Naive thymus-derived CD4-positive, alpha-beta T cell (primary cell): ENCODE measurements around the gene FBXO46. TPM values are rescaled to one million over a fixed set of nuclear protein-coding genes. Genes with fewer than 3 reads are reported as not detected.

Experiments used
- ATAC-seq: fragments of 150-1000 bp; cut with Tn5 transposase; 2 replicates; pipeline ENCODE4 v1.10.0; 2021; ENCODE audit warnings: mild to moderate bottlenecking, moderate library complexity
- CTCF ChIA-PET: fragments of 350-600 bp; sonication (Branson Sonifier 250); formaldehyde crosslinking; loops from one replicate; lab custom pipeline; 2021; ENCODE audit warnings: antibody characterized with exemption; lab: Charles Lee
- POLR2A ChIA-PET: fragments of 350-600 bp; sonication (Branson Sonifier 250); formaldehyde crosslinking; loops from one replicate; lab custom pipeline; 2021; ENCODE audit warnings: antibody characterized with exemption, inconsistent platforms; lab: Charles Lee
- DNase-seq, 9 donors: peaks; one replicate each; pipeline versions ENCODE4 v3.0.0 to v3.0.0-alpha.2; 2020 to 2022; ENCODE audit warnings: mixed read lengths in 1 of 9
- H3K27ac ChIP-seq: one replicate; pipeline ENCODE4 v1.7.0; 2013; ENCODE audit warnings: mild to moderate bottlenecking, low read depth, low read length, moderate library complexity
- H3K27me3 ChIP-seq, 2 donors: one replicate each; pipeline ENCODE4 v1.7.0; 2013; ENCODE audit warnings: low read length in 2 of 2, mild to moderate bottlenecking in 2 of 2, moderate library complexity in 2 of 2; ENCODE audit not compliant: control insufficient read depth in 2 of 2, insufficient read depth in 2 of 2
- H3K36me3 ChIP-seq, 3 experiments: 1 replicate in 2 of 3; 2 replicates in 1 of 3; pipeline ENCODE4 v1.7.0; 2013; ENCODE audit warnings: low read length in 3 of 3, mild to moderate bottlenecking in 3 of 3, moderate library complexity in 1 of 3; ENCODE audit not compliant: insufficient read depth in 3 of 3, control insufficient read depth in 2 of 3
- H3K4me1 ChIP-seq, 2 donors: one replicate each; pipeline ENCODE4 v1.7.0; 2013; ENCODE audit warnings: low read length in 2 of 2, mild to moderate bottlenecking in 2 of 2, moderate library complexity in 1 of 2; ENCODE audit not compliant: control insufficient read depth in 2 of 2, insufficient read depth in 2 of 2
- H3K4me3 ChIP-seq: 2 replicates; pipeline ENCODE4 v1.7.0; 2013; ENCODE audit warnings: mild to moderate bottlenecking, low read length
- H3K9me3 ChIP-seq, 3 experiments: 1 replicate in 2 of 3; 2 replicates in 1 of 3; pipeline ENCODE4 v1.7.0; 2013; ENCODE audit warnings: low read length in 3 of 3; ENCODE audit not compliant: control insufficient read depth in 2 of 3
- H3K27ac Mint-ChIP-seq, 9 donors: one replicate each; pipeline ENCODE4 v1.8.0; 2020 to 2022; ENCODE audit warnings: mixed read lengths in 9 of 9, mild to moderate bottlenecking in 8 of 9, moderate library complexity in 5 of 9, inconsistent platforms in 2 of 9
- H3K27me3 Mint-ChIP-seq, 5 donors: one replicate each; pipeline ENCODE4 v1.8.0; 2021 to 2022; ENCODE audit warnings: mixed read lengths in 5 of 5, mild to moderate bottlenecking in 1 of 5
- H3K36me3 Mint-ChIP-seq, 5 donors: one replicate each; pipeline ENCODE4 v1.8.0; 2020 to 2022; ENCODE audit warnings: mixed read lengths in 5 of 5, mild to moderate bottlenecking in 3 of 5, inconsistent platforms in 1 of 5
- H3K4me1 Mint-ChIP-seq, 7 donors: one replicate each; pipeline ENCODE4 v1.8.0; 2020 to 2022; ENCODE audit warnings: mixed read lengths in 7 of 7, mild to moderate bottlenecking in 3 of 7, inconsistent platforms in 1 of 7
- H3K4me3 Mint-ChIP-seq, 10 donors: one replicate each; pipeline ENCODE4 v1.8.0; 2020 to 2022; ENCODE audit warnings: mild to moderate bottlenecking in 10 of 10, mixed read lengths in 10 of 10, moderate library complexity in 6 of 10, inconsistent platforms in 2 of 10
- H3K9me3 Mint-ChIP-seq, 11 donors: one replicate each; pipeline ENCODE4 v1.8.0; 2020 to 2022; ENCODE audit warnings: mixed read lengths in 11 of 11, mild to moderate bottlenecking in 4 of 11, inconsistent platforms in 1 of 11, moderate library complexity in 1 of 11
- intact Hi-C, 2 donors: fragments of 100-400 bp; cut with micrococcal nuclease; formaldehyde crosslinking; loops; one replicate each; pipeline ENCODE4 v1.15.1; 2023
- polyA plus RNA-seq, 2 donors: library from polyadenylated mRNA; unstranded; fragments of 300-500 nt; fragmentation: Illumina TruSeq; gene quantifications; one replicate each; pipeline ENCODE4 v1.2.3, GENCODE V29; 2021
- total RNA-seq, 6 experiments: library from RNA in 5 of 6; stranded (reverse) in 5 of 6; gene quantifications; 1 replicate in 5 of 6; 2 replicates in 1 of 6; pipeline ENCODE4 v1.2.3 and lab custom pipeline; 2021 to 2026

The FBXO46 gene
- total and polyA plus RNA-seq, 7 experiments from 2014 or later = 11.1 to 52.9 (median 29.3) TPM

- peak overlapping the region in 3 of 9 donors; percentile 40 to 81 (median 75) for H3K27ac Mint-ChIP-seq
- intact Hi-C loops = loop anchor here in 1 of 2 donors (1.0 kb wide), 2 partner anchors 8 to 15 kb away; partner anchors contain the start of gene QPCTL
Observed at GRCh38 chr19:45676851-45677263, 53.8 kb downstream of the FBXO46 start.

GRCh38 chr19:45674946-45675345, 55.8 kb downstream of the FBXO46 start:
- H3K4me1 ChIP-seq = peaks cover 4 to 16% of the 10 kb centered on the region in 2 donors
- Mint-ChIP-seq H3K4me1 (peaks cover 8 to 37% (median 27%) of the 10 kb centered on the region in 7 donors), H3K9me3 (no peaks in the 10 kb centered on the region), H3K4me3 (peak overlapping the region in 2 of 10 donors; percentile 38 to 63), H3K36me3 (peaks cover 0 to 8% (median 0%) of the 10 kb centered on the region in 5 donors), H3K27me3 (peaks cover 0 to 18% (median 15%) of the 10 kb centered on the region in 5 donors), H3K27ac (no peak overlapping the region)
- H3K27me3 ChIP-seq = no peaks in the 10 kb centered on the region
- no peaks in the 10 kb centered on the region for H3K36me3 ChIP-seq
- intact Hi-C loops = no loop called here
- no peak overlapping the region for H3K4me3 ChIP-seq
- POLR2A ChIA-PET = no interaction called here
- H3K27ac ChIP-seq = no peak overlapping the region
- DNase-seq (no peak), ATAC-seq (no peak)
- H3K9me3 ChIP-seq = no peaks in the 10 kb centered on the region
- CTCF ChIA-PET = interaction anchor here (0.7 kb wide), 1 partner anchor 14 kb away, joined by 5 read pairs; no protein-coding TSS in a partner anchor

More at GRCh38 chr19:45676851-45677263, 53.8 kb downstream of the FBXO46 start:
- POLR2A ChIA-PET = interaction anchor here (0.5 to 2.0 kb wide), 5 partner anchors 15 to 162 kb away, joined by 3 to 18 read pairs (median 4); partner anchors contain the start of genes QPCTL and SNRPD2
- Mint-ChIP-seq H3K27me3 (peaks cover 0 to 7% (median 4%) of the 10 kb centered on the region in 5 donors), H3K36me3 (peaks cover 0 to 4% (median 0%) of the 10 kb centered on the region in 5 donors), H3K4me3 (peak overlapping the region; percentile 61 to 93 (median 80)), H3K4me1 (peaks cover 3 to 23% (median 21%) of the 10 kb centered on the region in 7 donors), H3K9me3 (no peaks in the 10 kb centered on the region)
- CTCF ChIA-PET = interaction anchor here (0.9 to 2.7 kb wide), 5 partner anchors 9 to 54 kb away, joined by 3 to 13 read pairs (median 4); partner anchors contain the start of genes FBXO46, QPCTL and SNRPD2
- Histone ChIP-seq H3K4me3 (peak overlapping the region; percentile 64), H3K9me3 (no peaks in the 10 kb centered on the region), H3K27me3 (no peaks in the 10 kb centered on the region), H3K4me1 (peaks cover 11 to 13% of the 10 kb centered on the region in 2 donors), H3K36me3 (no peaks in the 10 kb centered on the region), H3K27ac (peak overlapping the region; percentile 58)
- ATAC-seq (peak; percentile 42), DNase-seq (peak in 7 of 9 donors; percentile 33 to 68 (median 55))

DNA sequence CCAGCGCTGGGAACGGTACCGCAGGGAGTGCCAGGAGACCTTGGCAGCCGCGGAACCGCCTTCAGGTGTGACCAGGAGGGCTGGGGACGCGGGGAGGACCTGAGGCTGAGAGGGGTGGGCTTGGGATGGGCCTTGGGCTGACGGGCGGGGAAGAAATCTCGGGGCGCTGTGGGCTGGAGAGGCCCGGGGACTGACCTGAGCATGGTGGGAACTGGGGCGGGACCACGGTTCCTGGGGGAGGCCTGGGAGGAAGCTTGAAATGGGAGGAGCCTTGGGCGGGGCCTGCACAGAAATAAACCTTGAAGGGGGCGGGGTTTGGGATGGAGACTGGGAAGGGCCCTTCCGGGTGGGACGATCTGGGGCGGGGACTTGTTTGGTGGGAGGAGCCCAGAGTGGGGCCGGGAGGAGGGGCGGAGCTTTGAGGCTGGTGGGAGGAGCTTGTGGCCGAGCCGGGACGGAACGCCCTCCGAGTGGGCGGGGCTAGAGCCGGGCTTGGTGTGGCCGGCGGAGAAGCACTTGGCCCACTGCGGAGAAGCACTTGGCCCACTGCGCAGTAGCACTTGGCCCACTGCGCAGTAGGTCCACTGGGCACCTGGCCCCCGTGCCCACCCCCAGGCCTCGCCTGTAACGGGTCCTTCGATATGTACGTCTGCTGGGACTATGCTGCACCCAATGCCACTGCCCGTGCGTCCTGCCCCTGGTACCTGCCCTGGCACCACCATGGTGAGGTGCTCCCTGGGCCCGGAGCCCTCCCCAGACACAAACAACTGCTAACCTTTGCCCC, 59.8 kb downstream of the FBXO46 start:
- Mint-ChIP-seq H3K27ac (peak overlapping the region in 1 of 9 donors; percentile 13), H3K9me3 (no peaks in the 10 kb centered on the region), H3K4me3 (peak overlapping the region in 8 of 10 donors; percentile 39 to 96 (median 74)), H3K36me3 (peaks cover 0 to 8% (median 0%) of the 10 kb centered on the region in 5 donors), H3K4me1 (peaks cover 30 to 39% (median 32%) of the 10 kb centered on the region in 7 donors), H3K27me3 (peaks cover 0 to 22% (median 17%) of the 10 kb centered on the region in 5 donors)
- ChIA-PET POLR2A (interaction anchor here (0.6 to 5.7 kb wide), 4 partner anchors 9 to 32 kb away, joined by 3 to 18 read pairs (median 3); partner anchors contain the start of gene SNRPD2), CTCF (interaction anchor here (0.7 to 0.8 kb wide), 2 partner anchors 11 to 13 kb away, joined by 3 read pairs; no protein-coding TSS in a partner anchor)
- H3K36me3 ChIP-seq = no peaks in the 10 kb centered on the region
- DNase-seq = peak in 4 of 9 donors; percentile 14 to 87 (median 31)
- H3K9me3 ChIP-seq = no peaks in the 10 kb centered on the region
- no peaks in the 10 kb centered on the region for H3K27me3 ChIP-seq
- H3K4me1 ChIP-seq = peaks cover 15 to 25% of the 10 kb centered on the region in 2 donors
- intact Hi-C loops = loop anchor here in 1 of 2 donors (1.0 kb wide), 1 partner anchor 10 kb away; no protein-coding TSS in a partner anchor
- H3K27ac ChIP-seq = no peak overlapping the region
- peak; percentile 58 for ATAC-seq
- no peak overlapping the region for H3K4me3 ChIP-seq

- ChIA-PET POLR2A (interaction anchor here (1.3 to 5.7 kb wide), 3 partner anchors 11 to 26 kb away, joined by 3 to 18 read pairs (median 5); no protein-coding TSS in a partner anchor), CTCF (interaction anchor here (0.5 kb wide), 1 partner anchor 68 kb away, joined by 4 read pairs; no protein-coding TSS in a partner anchor)
- Mint-ChIP-seq H3K4me3 (peak overlapping the region; percentile 83 to 96 (median 90)), H3K27ac (peak overlapping the region; percentile 25 to 87 (median 68)), H3K36me3 (peaks cover 0 to 8% (median 0%) of the 10 kb centered on the region in 5 donors), H3K27me3 (peaks cover 0 to 26% (median 17%) of the 10 kb centered on the region in 5 donors), H3K4me1 (peaks cover 30 to 44% (median 36%) of the 10 kb centered on the region in 7 donors), H3K9me3 (no peaks in the 10 kb centered on the region)
- Histone ChIP-seq H3K27me3 (no peaks in the 10 kb centered on the region), H3K9me3 (no peaks in the 10 kb centered on the region), H3K27ac (peak overlapping the region; percentile 58), H3K4me3 (peak overlapping the region; percentile 84), H3K36me3 (no peaks in the 10 kb centered on the region), H3K4me1 (peaks cover 15 to 25% of the 10 kb centered on the region in 2 donors)
- DNase-seq (peak in 6 of 9 donors; percentile 22 to 59 (median 34)), ATAC-seq (peak; percentile 21)
- intact Hi-C loops = loop anchor here (1.0 to 2.0 kb wide), 3 partner anchors 13 to 24 kb away; partner anchors contain the start of gene QPCTL (in 1 of the 2)
Observed at GRCh38 chr19:45668342-45668871, 62.3 kb downstream of the FBXO46 start.

DNA sequence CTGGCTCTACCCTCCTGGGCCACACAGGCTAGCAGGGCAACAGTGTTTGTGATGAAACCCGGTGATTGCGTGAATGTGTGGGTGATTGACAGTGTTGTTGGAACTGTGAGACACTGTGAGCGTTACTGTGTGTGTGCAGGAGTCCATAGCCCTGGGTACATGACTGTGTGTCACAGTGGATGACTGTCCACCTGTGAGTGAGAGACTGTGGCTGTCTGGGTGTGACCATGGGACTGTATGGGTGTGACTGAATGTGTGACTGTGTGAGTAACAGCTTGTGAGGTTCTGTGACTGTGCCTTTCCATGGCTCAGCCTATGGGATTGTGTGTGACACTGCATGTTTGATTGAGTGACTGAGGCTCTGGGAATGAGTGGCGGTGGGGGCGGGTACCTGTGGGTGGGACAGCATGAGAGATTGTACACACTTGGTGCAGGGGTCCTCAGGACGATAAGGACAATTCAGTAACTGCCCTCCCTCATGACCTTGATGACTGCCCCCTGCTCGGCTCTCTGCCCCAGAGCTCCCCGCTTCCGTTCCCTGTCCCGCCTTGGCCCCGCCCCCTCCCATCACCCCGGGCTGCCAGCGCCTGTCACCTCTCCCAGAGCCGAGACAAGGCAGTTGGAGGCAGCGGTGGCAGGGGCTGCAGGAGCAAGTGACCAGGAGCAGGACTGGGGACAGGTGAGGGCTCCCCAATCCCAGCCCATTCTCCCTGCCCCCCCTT, 62.9 kb downstream of the FBXO46 start, which contains the start of gene GIPR:
GIPR (plus strand) TSS at position 602 of the 722 bp plus-strand sequence. CDS start 1,300 bp downstream, outside the sequence.
- Histone ChIP-seq H3K4me3 (peak within 1 kb of the TSS; percentile 84), H3K27ac (peak within 1 kb of the TSS; percentile 58), H3K4me1 (peaks cover 15 to 25% of the 10 kb centered on the region in 2 donors), H3K27me3 (no peaks in the 10 kb centered on the region), H3K36me3 (no peaks in the 10 kb centered on the region), H3K9me3 (no peaks in the 10 kb centered on the region)
- Mint-ChIP-seq H3K27me3 (peaks cover 0 to 26% (median 16%) of the 10 kb centered on the region in 5 donors), H3K9me3 (no peaks in the 10 kb centered on the region), H3K4me3 (peak within 1 kb of the TSS; percentile 83 to 96 (median 90)), H3K4me1 (peaks cover 30 to 44% (median 36%) of the 10 kb centered on the region in 7 donors), H3K27ac (peak within 1 kb of the TSS; percentile 25 to 87 (median 68)), H3K36me3 (peaks cover 0 to 6% (median 0%) of the 10 kb centered on the region in 5 donors)
- ChIA-PET POLR2A (interaction anchor here (0.5 to 5.7 kb wide), 4 partner anchors 12 to 1262 kb away, joined by 3 to 18 read pairs (median 4); no protein-coding TSS in a partner anchor), CTCF (interaction anchor here (0.5 kb wide), 1 partner anchor 69 kb away, joined by 4 read pairs; no protein-coding TSS in a partner anchor)
- intact Hi-C loops = loop anchor here (1.0 to 2.0 kb wide), 3 partner anchors 14 to 25 kb away; partner anchors contain the start of gene QPCTL (in 1 of the 2)
- peak in 3 of 9 donors; percentile 33 to 64 (median 47) for DNase-seq
- ATAC-seq = peak; percentile 72
